NCI-H1092 treated with DMSO at 0.1 percent for 48 hours (cell line): ENCODE results near the gene CTRL.

Source experiments
- DNase-seq: peaks from one replicate; lab custom pipeline; 2025; lab: John Stamatoyannopoulos, UW

CTRL gene

GRCh38 chr16:67962135-67962534 lies 30.5 kb upstream of the CTRL start:
- DNase-seq, result no peak

- DNase-seq, result peak; percentile 95
Observed at GRCh38 chr16:67961551-67961957, 29.9 kb upstream of the CTRL start.

- DNase-seq, result no peak
Observed at GRCh38 chr16:67959536-67960329, 28.1 kb upstream of the CTRL start.

- DNase-seq, result no peak
Observed at GRCh38 chr16:67957622-67958021, 26.0 kb upstream of the CTRL start.

- no peak for DNase-seq
Observed at GRCh38 chr16:67954421-67955196, 22.9 kb upstream of the CTRL start.

- DNase-seq, result peak; percentile 22
Observed at GRCh38 chr16:67953641-67954375, 22.1 kb upstream of the CTRL start.

- peak; percentile 66 for DNase-seq
Observed at GRCh38 chr16:67951485-67951884, 19.8 kb upstream of the CTRL start.

GRCh38 chr16:67950335-67950843 lies 18.7 kb upstream of the CTRL start:
- no peak for DNase-seq

- DNase-seq, result no peak
Observed at GRCh38 chr16:67949645-67950044, 18.0 kb upstream of the CTRL start.

- no peak for DNase-seq
Observed at GRCh38 chr16:67948015-67948414, 16.4 kb upstream of the CTRL start.

GRCh38 chr16:67946966-67947558 lies 15.4 kb upstream of the CTRL start:
- DNase-seq, result no peak

GRCh38 chr16:67946128-67946569 lies 14.5 kb upstream of the CTRL start:
- DNase-seq, result no peak

- DNase-seq, result no peak
Observed at GRCh38 chr16:67945392-67945933, 13.8 kb upstream of the CTRL start.

- DNase-seq, result no peak
Observed at GRCh38 chr16:67944690-67945391, 13.2 kb upstream of the CTRL start.

GRCh38 chr16:67943619-67944504 lies 12.2 kb upstream of the CTRL start, which contains the start of gene LCAT:
Gene LCAT (minus strand): TSS chr16:67944120. CDS start chr16:67944101, 19 bp downstream.
- DNase-seq, result no peak

- DNase-seq, result no peak
Observed at GRCh38 chr16:67943256-67943618, 11.6 kb upstream of the CTRL start.

GRCh38 chr16:67942510-67943255 lies 11.0 kb upstream of the CTRL start:
- peak; percentile 38 for DNase-seq

GRCh38 chr16:67942200-67942509 lies 10.5 kb upstream of the CTRL start:
- DNase-seq, result no peak

GRCh38 chr16:67941469-67942199 lies 10.0 kb upstream of the CTRL start:
- no peak for DNase-seq
